ENCODE results near the gene NPM3.
"Not testable (repeated sequence)": the region's sequence is repeated elsewhere in the genome, so short reads cannot be mapped to it uniquely, and the experiment has no call there.

The NPM3 gene

GRCh38 chr10:101803511-101803910 lies 20.3 kb upstream of the NPM3 start:
- no peak for DNase-seq

GRCh38 chr10:101797403-101798059 lies 14.3 kb upstream of the NPM3 start:
- DNase-seq: no peak

GRCh38 chr10:101793526-101793925 lies 10.3 kb upstream of the NPM3 start:
- no peak for DNase-seq

GRCh38 chr10:101789686-101790085 lies 6.4 kb upstream of the NPM3 start:
- DNase-seq: no peak

GRCh38 chr10:101789231-101789630 lies 6.0 kb upstream of the NPM3 start:
- DNase-seq: not testable (repeated sequence)

GRCh38 chr10:101785801-101786200 lies 2.6 kb upstream of the NPM3 start:
- no peak for DNase-seq

GRCh38 chr10:101784558-101784957 lies 1.3 kb upstream of the NPM3 start:
- no peak for DNase-seq

GRCh38 chr10:101783736-101784118 lies 481 bp upstream of the NPM3 start:
- no peak for DNase-seq

GRCh38 chr10:101781984-101782810 lies 1.0 kb downstream of the NPM3 start:
- DNase-seq: no peak

- no peak for DNase-seq
Measured at GRCh38 chr10:101781655-101781983, 1.6 kb downstream of the NPM3 start.

GRCh38 chr10:101780818-101781654 lies 2.2 kb downstream of the NPM3 start:
- peak; percentile 57 for DNase-seq

- DNase-seq: no peak
Measured at GRCh38 chr10:101780187-101780817, 2.9 kb downstream of the NPM3 start.

GRCh38 chr10:101779544-101780186 lies 3.6 kb downstream of the NPM3 start:
- DNase-seq: peak; percentile 48

- peak; percentile 7 for DNase-seq
Measured at GRCh38 chr10:101778781-101779543, 4.3 kb downstream of the NPM3 start.

GRCh38 chr10:101778151-101778780 lies 5.0 kb downstream of the NPM3 start:
- DNase-seq: no peak

GRCh38 chr10:101777619-101778145 lies 5.6 kb downstream of the NPM3 start:
- no peak for DNase-seq

GRCh38 chr10:101776161-101776817 lies 7.0 kb downstream of the NPM3 start:
- no peak for DNase-seq

- DNase-seq: no peak
Measured at GRCh38 chr10:101775273-101776160, 7.7 kb downstream of the NPM3 start, which contains the start of gene FGF8. Gene FGF8 (minus strand): TSS chr10:101776114. CDS start chr10:101775900, 214 bp downstream.

- DNase-seq: no peak
Measured at GRCh38 chr10:101774589-101775272, 8.5 kb downstream of the NPM3 start.
